CD4-positive, alpha-beta T cell treated with Interleukin-15 for 1 hour (primary cell): Measurements from ENCODE around the gene GALR3.
A peak's percentile ranks its signal among the peaks of the same experiment; 100 is the strongest.

Experiments
- DNase-seq: peaks from one replicate; pipeline ENCODE4 v3.0.0-alpha.2; 2020

The GALR3 gene

GRCh38 chr22:37824674-37825641 lies 1.8 kb downstream of the GALR3 start:
- no peak for DNase-seq

DNA sequence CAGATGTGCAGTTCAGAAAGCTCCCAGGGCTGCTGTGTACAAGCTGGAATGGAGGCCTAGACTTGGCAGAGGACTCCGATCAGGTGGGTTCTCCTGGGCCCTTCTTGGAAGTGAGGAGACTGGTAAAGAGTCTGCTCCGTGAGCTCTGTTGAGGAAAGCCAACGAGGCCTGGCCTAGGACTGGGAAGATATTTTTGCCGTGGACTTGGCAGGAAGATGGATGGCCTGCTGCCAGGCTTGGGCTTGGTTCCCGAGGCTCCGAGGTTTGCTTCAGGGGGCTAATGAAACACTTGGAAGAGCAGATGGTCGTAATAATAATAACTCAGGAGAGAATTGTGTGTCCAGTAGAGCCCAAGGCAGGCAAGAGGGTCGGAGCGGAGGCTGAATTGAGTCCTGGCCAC lies 3.9 kb downstream of the GALR3 start:
- no peak for DNase-seq

DNA sequence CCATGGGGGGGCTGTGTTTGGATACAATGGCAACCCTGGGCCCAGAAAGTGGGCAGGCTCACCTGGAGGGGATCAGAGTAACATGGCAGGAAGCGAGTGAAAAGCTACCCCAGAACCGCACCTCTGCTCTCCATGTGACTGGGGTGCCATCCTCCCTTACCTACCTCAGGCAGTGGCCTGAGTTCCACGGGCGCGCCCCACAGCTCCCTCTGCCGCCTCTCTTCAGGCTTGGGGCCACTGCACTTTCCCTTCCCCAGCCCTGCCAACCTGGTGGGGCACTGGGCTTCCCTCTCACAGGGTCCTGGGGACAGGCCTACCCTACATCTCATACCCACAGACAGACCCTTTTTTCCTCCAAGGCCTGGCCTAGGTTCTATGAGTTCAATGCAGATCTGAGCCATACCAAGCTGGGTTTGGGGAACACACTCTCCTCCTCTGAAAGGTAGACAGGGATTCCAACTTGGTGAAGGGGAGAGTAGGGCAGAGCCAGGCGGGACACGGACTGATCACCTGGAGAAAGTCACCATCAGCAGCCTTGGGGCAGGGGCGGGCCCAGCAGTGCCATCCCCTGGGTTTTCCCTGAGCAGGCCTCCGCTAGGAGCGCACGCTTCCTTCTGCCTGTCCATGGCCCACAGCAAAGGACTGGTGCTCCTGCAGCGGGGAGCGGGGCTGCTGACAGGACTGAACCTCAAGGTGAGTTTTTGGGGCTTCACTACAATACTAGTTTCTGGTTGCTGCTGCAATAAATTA lies 7.1 kb downstream of the GALR3 start:
- no peak for DNase-seq

DNA sequence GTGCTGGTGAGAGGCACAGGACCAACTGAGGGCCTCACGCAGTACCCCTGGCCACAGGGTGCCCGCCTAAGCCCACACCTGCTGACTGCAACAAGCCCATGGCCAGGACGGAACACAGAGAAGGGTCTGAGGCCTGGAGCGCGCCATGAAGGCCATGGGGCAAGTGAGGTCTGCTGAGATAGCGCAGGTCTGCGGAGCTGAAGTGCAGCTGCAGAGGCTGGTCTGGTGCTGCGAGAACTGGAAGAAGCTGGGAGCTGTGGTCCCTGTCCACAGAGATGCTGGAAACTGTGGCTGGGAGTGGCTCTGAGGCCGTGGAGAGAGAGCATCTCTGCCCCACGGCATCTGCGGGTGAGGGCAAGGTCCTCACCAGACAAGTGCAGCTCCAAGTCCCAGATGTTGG lies 8.3 kb downstream of the GALR3 start:
- DNase-seq: no peak

DNA sequence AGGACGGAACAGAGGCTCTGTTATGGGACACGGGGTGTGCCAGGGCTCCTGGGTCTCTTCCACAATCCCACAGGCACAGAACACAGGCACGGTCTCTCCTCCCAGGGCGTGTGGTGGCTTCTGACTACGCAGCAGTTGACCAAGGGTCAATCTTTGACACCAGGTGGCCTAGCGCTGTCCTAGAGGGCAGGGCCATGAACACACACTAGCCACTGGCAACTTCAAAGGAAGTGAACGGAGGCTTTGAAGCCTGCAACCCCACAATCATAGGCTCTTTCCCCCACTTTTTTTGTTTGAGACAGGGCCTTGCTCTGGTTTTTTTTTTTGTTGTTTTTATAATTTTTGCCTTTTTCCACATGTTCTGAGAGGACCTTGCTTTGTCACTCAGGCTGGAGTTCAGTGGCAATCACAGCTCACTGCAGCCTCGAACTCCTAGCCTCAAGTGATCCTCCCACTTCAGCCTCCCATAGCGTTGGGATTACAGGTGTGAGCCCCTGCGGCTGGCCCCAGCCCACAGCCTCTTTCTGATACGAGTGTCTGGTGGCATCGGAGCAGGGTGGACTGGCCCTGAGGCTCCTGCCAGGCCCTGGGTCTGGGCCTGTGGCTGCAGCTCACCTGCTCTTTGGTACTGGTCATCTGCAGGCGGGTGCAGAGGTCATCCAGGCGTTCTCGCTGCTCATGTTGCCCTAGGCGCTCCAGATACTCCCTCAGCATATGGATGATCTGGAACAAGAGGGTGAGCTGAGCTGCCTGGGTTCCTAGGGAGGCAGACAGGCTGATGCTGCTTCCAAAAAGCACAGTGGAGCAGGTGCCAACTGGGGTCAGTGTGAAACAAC lies 9.1 kb downstream of the GALR3 start:
- no peak for DNase-seq

DNA sequence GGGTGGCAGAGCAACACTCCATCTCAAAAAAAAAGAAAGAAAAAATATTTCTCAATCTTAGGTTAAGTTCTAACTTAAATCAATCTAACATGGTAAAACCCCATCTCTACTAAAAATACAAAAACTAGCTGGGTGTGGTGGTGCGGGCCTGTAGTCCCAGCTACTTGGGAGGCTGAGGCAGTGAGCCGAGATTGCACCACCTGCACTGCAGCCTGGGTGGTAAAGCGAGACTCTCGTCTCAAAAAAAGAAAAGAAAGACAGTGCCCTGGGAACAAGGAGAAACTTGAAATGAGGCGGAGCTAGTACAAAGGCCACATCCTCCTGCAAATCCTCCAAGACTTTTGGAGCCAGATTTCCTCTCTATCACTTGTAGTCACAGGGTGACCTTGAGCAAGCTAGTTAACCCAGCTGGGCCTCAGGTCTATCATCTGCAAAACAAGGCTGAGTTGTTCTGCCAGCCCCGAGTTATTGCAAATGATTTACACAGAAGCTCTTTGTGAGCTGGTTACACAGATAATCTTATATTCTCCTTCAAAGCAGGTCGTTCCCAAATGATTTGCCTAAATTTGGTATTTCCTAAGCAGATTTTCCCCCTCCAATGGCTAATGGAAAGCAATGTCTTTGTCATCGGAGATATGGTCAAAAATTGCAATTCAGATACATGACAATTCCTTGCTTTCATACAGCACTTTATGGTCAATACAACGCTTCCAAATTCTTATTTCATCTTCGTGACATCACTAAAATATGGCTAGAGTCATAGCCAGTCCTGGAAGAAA lies 19.0 kb downstream of the GALR3 start:
- DNase-seq: no peak

- no peak for DNase-seq
Observed at GRCh38 chr22:37843741-37844089, 20.5 kb downstream of the GALR3 start.

- no peak for DNase-seq
Observed at GRCh38 chr22:37844904-37845329, 21.7 kb downstream of the GALR3 start.

DNA sequence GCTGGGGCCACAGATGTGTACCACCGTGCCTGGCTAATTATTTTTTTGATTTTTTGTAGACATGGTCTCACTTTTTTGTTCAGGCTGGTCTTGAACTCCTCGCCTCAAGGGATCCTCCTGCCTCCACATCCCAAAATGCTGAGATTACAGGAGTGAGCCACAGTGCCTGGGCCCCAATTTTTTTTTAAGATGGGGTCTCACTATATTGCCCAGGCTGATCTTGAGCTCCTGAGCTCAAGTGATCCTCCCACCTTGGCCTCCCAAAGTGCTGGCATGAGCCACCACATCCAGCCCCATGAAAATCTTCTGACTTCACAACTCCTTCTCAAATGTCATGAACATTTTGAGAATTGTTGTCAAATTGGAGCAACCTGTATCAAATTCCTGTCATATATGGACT lies 23.3 kb downstream of the GALR3 start:
- no peak for DNase-seq

- no peak for DNase-seq
Observed at GRCh38 chr22:37848587-37849088, 25.5 kb downstream of the GALR3 start.

DNA sequence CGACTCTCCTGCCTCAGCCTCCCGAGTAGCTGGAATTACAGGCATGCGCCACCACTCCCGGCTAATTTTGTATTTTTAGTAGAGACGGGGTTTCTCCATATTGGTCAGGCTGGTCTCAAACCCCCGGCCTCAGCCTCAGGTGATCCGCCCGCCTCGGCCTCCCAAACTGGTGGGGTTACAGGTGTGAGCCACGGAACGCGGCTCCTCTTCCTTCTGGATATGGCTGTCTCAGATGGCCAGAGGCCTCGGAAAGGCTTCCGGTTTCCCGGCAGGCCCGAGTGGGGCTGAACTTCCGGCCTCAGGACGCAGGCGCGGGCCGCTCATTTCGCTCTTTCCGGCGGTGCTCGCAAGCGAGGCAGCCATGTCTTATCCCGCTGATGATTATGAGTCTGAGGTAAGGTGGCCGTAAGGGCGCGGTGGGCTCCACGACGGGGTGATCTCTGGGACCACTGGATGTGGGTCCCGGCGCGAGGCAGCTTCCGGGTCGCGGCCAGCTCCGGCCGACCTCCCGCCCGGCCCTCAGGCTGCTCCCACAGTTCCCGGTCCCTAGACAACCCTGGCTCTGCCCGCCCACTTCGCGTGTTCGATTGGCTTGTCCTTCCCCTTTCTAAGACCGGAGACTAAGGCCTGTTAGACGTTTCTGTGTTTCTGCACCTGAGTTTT lies 26.0 kb downstream of the GALR3 start, which contains the start of gene EIF3L:
TSS of gene EIF3L (plus strand) at position 331 of the 663 bp plus-strand sequence. CDS start at position 362, 31 bp downstream.
- peak; percentile 86 for DNase-seq

DNA sequence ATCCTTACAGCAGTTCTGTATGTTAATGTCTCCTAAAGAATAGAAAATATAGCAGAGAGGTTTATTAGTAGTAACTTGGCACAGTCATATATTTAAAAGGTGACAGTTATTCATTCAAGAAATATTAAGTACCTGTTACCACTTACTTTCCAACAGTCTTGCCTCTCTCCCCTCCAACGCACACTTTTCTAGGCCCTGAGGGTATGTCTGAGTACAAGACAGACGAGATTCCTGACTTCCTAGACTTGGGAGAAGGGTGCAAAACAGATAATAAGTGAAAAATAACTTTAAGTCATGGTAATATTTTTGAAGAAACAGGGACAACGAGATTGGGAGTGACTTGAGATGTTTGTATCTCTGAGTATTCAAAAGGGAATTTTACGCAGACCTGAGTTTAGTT lies 27.6 kb downstream of the GALR3 start:
- no peak for DNase-seq

DNA sequence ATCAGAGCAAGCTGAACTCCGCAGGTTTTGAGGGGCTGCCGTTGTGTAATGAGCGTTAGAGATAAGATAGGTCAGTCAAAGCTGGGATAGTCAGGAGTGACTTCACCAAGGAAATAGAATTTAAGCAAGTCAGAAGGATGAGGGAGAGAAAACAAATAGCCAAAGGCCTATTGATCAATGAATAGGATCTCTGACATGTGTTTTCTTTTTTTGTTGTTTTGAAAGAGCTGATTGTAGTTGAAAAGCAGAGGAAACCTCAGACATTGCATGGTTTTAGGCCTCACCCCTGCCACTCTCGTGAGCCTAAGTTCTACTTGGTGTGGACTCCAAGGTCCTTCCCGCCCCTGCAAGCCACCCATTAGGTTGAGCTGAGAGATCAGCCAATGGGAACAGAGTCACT lies 29.2 kb downstream of the GALR3 start:
- DNase-seq: no peak

GRCh38 chr22:37854946-37855345 lies 31.8 kb downstream of the GALR3 start:
- DNase-seq: no peak

- DNase-seq: no peak
Observed at GRCh38 chr22:37855462-37855861, 32.3 kb downstream of the GALR3 start.

DNA sequence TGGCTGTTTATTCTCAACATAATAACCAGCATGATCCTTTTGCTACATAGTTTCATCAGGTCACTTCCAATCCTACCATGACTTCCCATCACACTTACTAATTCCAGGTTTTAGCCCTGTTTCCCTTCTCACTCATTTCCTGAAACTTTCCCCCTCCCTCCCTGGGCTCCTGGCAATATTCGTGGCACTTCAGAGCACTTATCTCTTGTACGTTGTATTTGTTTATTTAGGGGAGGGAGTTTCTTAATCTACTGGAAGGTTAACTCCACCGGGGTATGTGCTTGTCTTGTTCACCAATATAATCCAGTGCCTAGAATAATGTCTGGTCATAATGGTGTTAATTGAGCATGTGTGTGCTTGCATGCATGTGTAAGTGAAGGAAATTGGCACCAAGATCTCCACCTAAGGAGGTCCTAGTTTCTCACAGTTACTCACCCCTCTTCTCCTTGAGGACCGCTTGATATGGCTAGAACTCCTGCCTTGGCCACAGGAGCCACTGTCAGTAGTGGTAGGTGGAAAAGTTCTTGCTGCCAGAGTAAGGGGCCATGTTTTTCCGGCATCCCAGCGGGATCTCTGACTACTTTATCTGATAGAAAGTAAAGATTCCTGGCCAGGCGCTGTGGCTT lies 37.7 kb downstream of the GALR3 start:
- no peak for DNase-seq

GRCh38 chr22:37862570-37863325 lies 39.6 kb downstream of the GALR3 start:
- DNase-seq: no peak

DNA sequence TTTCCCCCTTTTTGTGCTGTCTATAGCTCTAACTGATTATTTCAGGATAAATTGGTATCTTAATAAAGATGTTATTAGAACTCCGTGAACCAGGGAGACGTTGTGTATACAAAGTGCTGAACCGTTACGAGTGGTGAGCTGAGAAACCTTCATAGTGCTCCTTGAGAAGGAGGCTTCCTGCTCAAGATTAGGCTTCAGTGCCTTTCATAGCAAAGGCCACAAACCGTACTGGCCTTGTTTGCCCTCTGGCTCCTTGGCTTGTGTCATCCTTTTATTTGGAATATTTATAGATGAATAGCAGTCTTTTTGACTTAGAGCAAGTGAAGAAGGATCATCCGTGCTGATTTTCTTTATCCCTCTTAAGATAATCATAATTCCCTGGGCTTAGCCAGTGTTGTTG lies 42.3 kb downstream of the GALR3 start:
- DNase-seq: no peak

DNA sequence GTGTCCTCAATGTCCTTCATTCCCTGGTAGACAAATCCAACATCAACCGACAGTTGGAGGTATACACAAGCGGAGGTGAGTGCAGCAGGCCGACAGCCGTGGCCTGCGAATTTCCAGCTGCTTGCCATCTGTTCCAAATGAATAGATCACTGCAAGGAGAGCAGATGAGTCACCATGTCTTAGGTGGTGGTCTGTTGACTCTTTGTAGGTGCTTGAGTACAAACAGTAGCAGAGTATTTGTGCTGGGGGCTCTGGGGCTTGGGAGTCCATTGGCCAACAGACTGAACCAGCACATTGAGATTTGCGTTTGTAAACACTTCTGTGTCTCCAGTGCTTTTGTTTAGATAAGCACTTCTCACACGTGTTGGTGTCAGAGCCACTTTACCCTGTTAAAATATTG lies 47.1 kb downstream of the GALR3 start:
- no peak for DNase-seq
